H1 (cell line): ENCODE measurements around the gene SRGAP2C. TPM values are rescaled to one million over a fixed set of nuclear protein-coding genes. Genes with fewer than 3 reads are reported as not detected.
"Not testable (repeated sequence)": the region's sequence is repeated elsewhere in the genome, so short reads cannot be mapped to it uniquely, and the experiment has no call there.

ENCODE experiments used
- CTCF ChIA-PET: fragments of 300-600 bp; sonication (Branson Sonifier 250); formaldehyde crosslinking; loops from one replicate; lab custom pipeline; 2021; ENCODE audit not compliant: partially characterized antibody; lab: Charles Lee
- POLR2A ChIA-PET: fragments of 300-600 bp; sonication (Branson Sonifier 250); formaldehyde crosslinking; loops from one replicate; lab custom pipeline; 2021; ENCODE audit warnings: inconsistent platforms; ENCODE audit not compliant: partially characterized antibody; lab: Charles Lee
- DNase-seq, 2 experiments: peaks; one replicate each; pipeline versions ENCODE4 v3.0.0 to v3.0.0-alpha.2; 2010 to 2022; ENCODE audit warnings: low spot score in 2 of 2, low read depth in 1 of 2, mixed read lengths in 1 of 2
- FAIRE-seq: peaks from 2 replicates; lab custom pipeline; 2011; peaks lifted over from hg19 to GRCh38; lab: Jason Lieb, UNC
- H2AFZ ChIP-seq: 2 replicates; pipeline ENCODE4 v1.8.1; 2012; ENCODE audit warnings: low read length, inconsistent platforms
- H2AK5ac ChIP-seq: 2 replicates; pipeline ENCODE4 v1.6.1; 2013; ENCODE audit warnings: low read depth, low read length
- H2BK120ac ChIP-seq: replicated peaks from 2 replicates; pipeline ENCODE3; 2013; ENCODE audit warnings: low read depth, low read length, inconsistent platforms
- H2BK12ac ChIP-seq: 2 replicates; pipeline ENCODE4 v1.6.1; 2013; ENCODE audit warnings: low read depth, low read length
- H2BK15ac ChIP-seq: 2 replicates; pipeline ENCODE4 v1.6.1; 2013; ENCODE audit warnings: low read length
- H2BK20ac ChIP-seq: 2 replicates; pipeline ENCODE4 v1.6.1; 2013; ENCODE audit warnings: low read length
- H2BK5ac ChIP-seq: 2 replicates; pipeline ENCODE4 v1.6.1; 2013; ENCODE audit warnings: low read depth, low read length
- H3K14ac ChIP-seq: 2 replicates; pipeline ENCODE4 v1.6.1; 2013; ENCODE audit warnings: inconsistent platforms; ENCODE audit not compliant: insufficient read length
- H3K18ac ChIP-seq: 2 replicates; pipeline ENCODE4 v1.6.1; 2013; ENCODE audit warnings: low read length; ENCODE audit errors: extremely low read depth
- H3K23ac ChIP-seq: 2 replicates; pipeline ENCODE4 v1.6.1; 2013; ENCODE audit warnings: inconsistent platforms; ENCODE audit not compliant: insufficient read length
- H3K23me2 ChIP-seq: 2 replicates; pipeline ENCODE4 v1.6.1; 2013; ENCODE audit warnings: low read depth, low read length
- H3K27ac ChIP-seq: 2 replicates; pipeline ENCODE4 v1.6.1; 2011; ENCODE audit warnings: low read depth, low read length, inconsistent platforms
- H3K27me3 ChIP-seq, 4 experiments: replicated peaks in 1 of 4; 1 replicate in 1 of 4; 2 replicates in 3 of 4; pipeline versions ENCODE4 v1.6.1 to v1.8.1; 2011 to 2013; ENCODE audit warnings: low read length in 3 of 4, mild to moderate bottlenecking in 3 of 4, inconsistent platforms in 2 of 4, mixed read lengths in 2 of 4, moderate library complexity in 1 of 4; ENCODE audit not compliant: control insufficient read depth in 3 of 4, insufficient read depth in 3 of 4; ENCODE audit errors: extremely low read depth in 1 of 4
- H3K36me3 ChIP-seq, 4 experiments: 2 replicates each; pipeline versions ENCODE4 v1.6.1 to v1.8.1; 2011 to 2013; ENCODE audit warnings: mild to moderate bottlenecking in 4 of 4, low read length in 3 of 4, moderate library complexity in 2 of 4, control low read depth in 1 of 4, inconsistent platforms in 1 of 4; ENCODE audit not compliant: insufficient read depth in 4 of 4, control insufficient read depth in 2 of 4
- H3K4ac ChIP-seq: replicated peaks from 2 replicates; pipeline ENCODE3; 2013; ENCODE audit warnings: low read length, low read depth, mixed read lengths, inconsistent platforms; ENCODE audit not compliant: insufficient read length
- H3K4me1 ChIP-seq, 4 experiments: replicated peaks in 1 of 4; 1 replicate in 1 of 4; 2 replicates in 3 of 4; pipeline versions ENCODE4 v1.6.1 to v1.8.1; 2011 to 2013; ENCODE audit warnings: low read length in 3 of 4, inconsistent platforms in 2 of 4, mixed read lengths in 1 of 4; ENCODE audit not compliant: insufficient read depth in 4 of 4, control insufficient read depth in 3 of 4
- H3K4me2 ChIP-seq, 2 experiments: 2 replicates each; pipeline versions ENCODE4 v1.6.1 to v1.8.1; 2011 to 2013; ENCODE audit warnings: low read depth in 2 of 2, low read length in 2 of 2, control low read depth in 1 of 2, inconsistent platforms in 1 of 2, mild to moderate bottlenecking in 1 of 2; ENCODE audit not compliant: insufficient read depth in 1 of 2
- H3K4me3 ChIP-seq, 4 experiments: fragments of 200-600, 300-600 bp in 1 of 4; sonication (generic), shearing (Covaris generic), sonication (Bioruptor Twin) in 1 of 4; 2 replicates each; pipeline versions ENCODE4 v1.5.1 to v1.8.1; 2011 to 2016; ENCODE audit warnings: low read length in 4 of 4, low read depth in 3 of 4, control low read depth in 2 of 4, inconsistent platforms in 2 of 4, mild to moderate bottlenecking in 2 of 4, mixed read lengths in 1 of 4, moderate library complexity in 1 of 4; ENCODE audit not compliant: insufficient read depth in 2 of 4; ENCODE audit errors: extremely low read depth in 1 of 4
- H3K56ac ChIP-seq: replicated peaks from 2 replicates; pipeline ENCODE3; 2013; ENCODE audit warnings: low read depth, mild to moderate bottlenecking, mixed read lengths, low read length, inconsistent platforms; ENCODE audit not compliant: insufficient read length
- H3K79me1 ChIP-seq: 2 replicates; pipeline ENCODE4 v1.6.1; 2013; ENCODE audit warnings: low read depth, low read length, control low read depth
- H3K79me2 ChIP-seq, 2 experiments: 2 replicates each; pipeline versions ENCODE4 v1.6.1 to v1.8.1; 2012 to 2013; ENCODE audit warnings: low read length in 2 of 2, mild to moderate bottlenecking in 2 of 2, inconsistent platforms in 1 of 2; ENCODE audit not compliant: insufficient read depth in 2 of 2, control insufficient read depth in 1 of 2
- H3K9ac ChIP-seq, 4 experiments: replicated peaks in 1 of 4; 1 replicate in 1 of 4; 2 replicates in 3 of 4; pipeline versions ENCODE4 v1.6.1 to v1.8.1; 2011 to 2013; ENCODE audit warnings: low read depth in 3 of 4, low read length in 3 of 4, control low read depth in 2 of 4, mild to moderate bottlenecking in 2 of 4, moderate library complexity in 2 of 4, inconsistent platforms in 1 of 4; ENCODE audit errors: extremely low read depth in 1 of 4
- H3K9me3 ChIP-seq, 2 experiments: 2 replicates each; pipeline versions ENCODE4 v1.6.1 to v1.8.1; 2012 to 2013; ENCODE audit warnings: mild to moderate bottlenecking in 2 of 2, moderate library complexity in 2 of 2, control low read depth in 1 of 2, inconsistent platforms in 1 of 2, low read depth in 1 of 2, low read length in 1 of 2, mixed read lengths in 1 of 2; ENCODE audit not compliant: insufficient read depth in 2 of 2
- H4K20me1 ChIP-seq, 2 experiments: replicated peaks in 1 of 2; 2 replicates each; pipeline versions ENCODE3 to v1.8.1; 2011 to 2013; ENCODE audit warnings: inconsistent platforms in 2 of 2, low read length in 2 of 2, mild to moderate bottlenecking in 1 of 2; ENCODE audit not compliant: insufficient read depth in 2 of 2, control insufficient read depth in 1 of 2
- H4K5ac ChIP-seq: 2 replicates; pipeline ENCODE4 v1.6.1; 2013; ENCODE audit warnings: low read length, low read depth, mixed read lengths, inconsistent platforms; ENCODE audit not compliant: insufficient read length
- H4K8ac ChIP-seq: 2 replicates; pipeline ENCODE4 v1.8.0; 2013; ENCODE audit warnings: mild to moderate bottlenecking, moderate library complexity, low read length, inconsistent platforms; ENCODE audit not compliant: insufficient read depth; ENCODE audit errors: extremely low read depth
- H4K91ac ChIP-seq: replicated peaks from 2 replicates; pipeline ENCODE3; 2013; ENCODE audit warnings: low read length, mixed read lengths, inconsistent platforms; ENCODE audit not compliant: insufficient read length
- WGBS, 2 experiments: shearing (Covaris generic) in 1 of 2; methylation state at CpG; one replicate each; pipeline versions ENCODE4 v1.1.6 to v1.1.7; 2013 to 2015; ENCODE audit warnings: low lambda C conversion rate in 2 of 2, mixed read lengths in 2 of 2, inconsistent platforms in 1 of 2, low coverage in 1 of 2, missing lambda C conversion rate in 1 of 2; ENCODE audit not compliant: insufficient replicate concordance in 2 of 2, insufficient coverage in 1 of 2, insufficient read length in 1 of 2; ENCODE audit errors: extremely low coverage in 1 of 2, missing lambda C conversion rate in 1 of 2; 5-methylcytosine and 5-hydroxymethylcytosine counted together
- polyA plus RNA-seq, 7 experiments: library from polyadenylated mRNA; depleted of rRNA in 3 of 7; stranded (reverse) in 5 of 7; unstranded in 2 of 7; fragments of >200 nt in 5 of 7; fragments of 200-250 nt in 2 of 7; gene quantifications; 1 replicate in 5 of 7; 2 replicates in 1 of 7; 4 replicates in 1 of 7; pipeline versions ENCODE4 v1.2.1 to v1.2.3, GENCODE V29; 2011 to 2013; ENCODE audit warnings: missing spikeins in 2 of 7, mixed read lengths in 2 of 7
- total RNA-seq: library from RNA; stranded (reverse); fragmentation: NEBNext Ultra II Directional; extraction: Animal tissue kit (Norgen Biotek cat#: 25700); gene quantifications from 2 replicates; pipeline ENCODE4 v1.2.1, GENCODE V29; 2021

The SRGAP2C gene
- total and polyA plus RNA-seq, 2 of the 8 experiments (the other 6 are each of a cell fraction or from before 2014, with no cell fraction given), result 2.5 to 25.2 TPM

- H3K79me1 ChIP-seq, H4K91ac ChIP-seq, H4K20me1 ChIP-seq, POLR2A ChIA-PET, H3K79me2 ChIP-seq, H3K4me1 ChIP-seq, H4K8ac ChIP-seq, H3K14ac ChIP-seq, H3K23me2 ChIP-seq, DNase-seq, H4K5ac ChIP-seq, H3K9me3 ChIP-seq, H2BK20ac ChIP-seq, H3K27me3 ChIP-seq, H2BK15ac ChIP-seq, H3K4me2 ChIP-seq, FAIRE-seq, H3K56ac ChIP-seq, H3K18ac ChIP-seq, H3K36me3 ChIP-seq, H3K4me3 ChIP-seq, H2AK5ac ChIP-seq, H3K23ac ChIP-seq, H2BK120ac ChIP-seq, H2BK5ac ChIP-seq, H2AFZ ChIP-seq, H2BK12ac ChIP-seq, H3K9ac ChIP-seq, H3K4ac ChIP-seq, H3K27ac ChIP-seq, CTCF ChIA-PET: not testable (repeated sequence)
- WGBS, 2 experiments, result 100% methylated on average over 1 of the region's 1 CpG; no CpG with 5 or more reads in 1 of the 2 experiments
These were observed 37.0 kb downstream of the SRGAP2C start for GRCh38 chr1:121221770-121222169.

DNA sequence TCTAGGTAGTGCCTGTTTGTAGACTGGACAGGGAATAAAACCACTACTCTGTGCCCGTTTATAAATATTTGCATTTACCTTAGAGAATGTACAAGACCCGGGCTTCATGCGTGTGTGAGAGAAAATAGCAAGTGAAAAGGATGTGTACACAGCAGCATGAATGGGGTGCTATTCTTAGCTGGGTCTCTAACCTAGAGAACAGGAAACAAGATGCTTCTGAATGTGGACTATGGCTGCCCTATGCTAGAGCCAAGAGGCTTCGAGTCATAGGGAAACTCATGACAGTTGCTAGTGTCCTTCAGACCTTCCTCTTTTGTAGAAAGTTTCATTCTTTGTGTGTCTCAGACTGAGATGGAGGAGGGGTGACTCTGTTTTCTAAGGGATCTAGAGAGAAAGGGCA lies 39.9 kb downstream of the SRGAP2C start:
- H2BK12ac ChIP-seq, H3K23ac ChIP-seq, H3K18ac ChIP-seq, H3K36me3 ChIP-seq, H4K5ac ChIP-seq, CTCF ChIA-PET, H2BK120ac ChIP-seq, H3K79me1 ChIP-seq, H3K27ac ChIP-seq, H2AK5ac ChIP-seq, H3K4me2 ChIP-seq, H3K4ac ChIP-seq, H3K9me3 ChIP-seq, H2AFZ ChIP-seq, POLR2A ChIA-PET, DNase-seq, H3K27me3 ChIP-seq, H3K79me2 ChIP-seq, H3K4me3 ChIP-seq, H3K56ac ChIP-seq, H4K8ac ChIP-seq, H3K4me1 ChIP-seq, H3K23me2 ChIP-seq, FAIRE-seq, H4K20me1 ChIP-seq, H3K9ac ChIP-seq, H2BK20ac ChIP-seq, H4K91ac ChIP-seq, H3K14ac ChIP-seq, H2BK5ac ChIP-seq, H2BK15ac ChIP-seq: not testable (repeated sequence)
- WGBS, 2 experiments, result 83% methylated on average over 2 of the region's 4 CpGs; no CpG with 5 or more reads in 1 of the 2 experiments
